Midbrain (tissue), 1 donor: Measurements from ENCODE around the gene KCTD17.

ENCODE experiments used
- DNase-seq: peaks from one replicate; lab custom pipeline; 2025; lab: John Stamatoyannopoulos, UW

KCTD17 gene, protein sequence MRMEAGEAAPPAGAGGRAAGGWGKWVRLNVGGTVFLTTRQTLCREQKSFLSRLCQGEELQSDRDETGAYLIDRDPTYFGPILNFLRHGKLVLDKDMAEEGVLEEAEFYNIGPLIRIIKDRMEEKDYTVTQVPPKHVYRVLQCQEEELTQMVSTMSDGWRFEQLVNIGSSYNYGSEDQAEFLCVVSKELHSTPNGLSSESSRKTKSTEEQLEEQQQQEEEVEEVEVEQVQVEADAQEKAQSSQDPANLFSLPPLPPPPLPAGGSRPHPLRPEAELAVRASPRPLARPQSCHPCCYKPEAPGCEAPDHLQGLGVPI

DNA sequence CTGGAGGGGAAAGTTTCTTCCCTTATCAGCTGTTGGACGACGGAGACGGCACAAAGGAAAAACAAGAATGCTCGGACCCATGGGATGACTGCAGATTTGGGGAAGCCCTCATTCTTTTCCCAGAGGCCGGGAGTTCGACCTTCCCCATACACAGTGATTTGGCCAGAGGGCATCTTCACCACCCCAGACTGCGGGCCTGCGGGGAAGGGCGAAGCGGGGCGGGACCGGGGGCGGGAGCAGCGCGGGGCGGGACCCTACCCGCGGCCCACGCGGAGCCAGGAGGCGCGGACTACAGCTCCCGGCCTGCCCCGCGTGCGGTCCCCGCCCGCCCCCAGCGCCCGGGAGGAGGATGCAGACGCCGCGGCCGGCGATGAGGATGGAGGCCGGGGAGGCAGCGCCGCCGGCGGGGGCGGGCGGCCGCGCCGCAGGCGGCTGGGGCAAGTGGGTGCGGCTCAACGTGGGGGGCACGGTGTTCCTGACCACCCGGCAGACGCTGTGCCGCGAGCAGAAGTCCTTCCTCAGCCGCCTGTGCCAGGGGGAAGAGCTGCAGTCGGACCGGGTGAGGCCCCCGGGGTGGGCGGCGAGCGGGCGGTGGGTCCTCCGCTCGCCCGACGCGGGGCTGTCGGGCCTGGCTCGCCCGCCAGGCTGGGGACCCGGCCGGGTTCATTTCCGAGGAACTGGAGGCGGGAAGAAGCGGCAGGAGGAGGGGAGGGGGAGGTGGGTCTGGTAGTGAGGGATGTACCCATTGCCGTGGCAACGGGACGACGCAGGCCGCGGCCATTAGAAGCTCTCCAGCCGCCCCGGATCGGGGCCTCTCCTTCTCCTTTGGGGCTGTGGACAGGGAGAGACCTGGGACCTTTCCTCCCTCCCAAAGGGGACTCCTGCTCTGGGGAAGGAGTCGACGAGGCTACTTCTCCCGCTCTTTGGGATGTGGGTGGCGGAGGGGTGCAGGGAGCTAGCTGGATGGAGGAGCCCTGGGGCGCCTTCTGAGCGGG lies at the start of gene KCTD17:
TSS of gene KCTD17 (plus strand) at position 352 of the 995 bp plus-strand sequence. CDS start at position 371, 19 bp downstream.
- peak; percentile 74 for DNase-seq

DNA sequence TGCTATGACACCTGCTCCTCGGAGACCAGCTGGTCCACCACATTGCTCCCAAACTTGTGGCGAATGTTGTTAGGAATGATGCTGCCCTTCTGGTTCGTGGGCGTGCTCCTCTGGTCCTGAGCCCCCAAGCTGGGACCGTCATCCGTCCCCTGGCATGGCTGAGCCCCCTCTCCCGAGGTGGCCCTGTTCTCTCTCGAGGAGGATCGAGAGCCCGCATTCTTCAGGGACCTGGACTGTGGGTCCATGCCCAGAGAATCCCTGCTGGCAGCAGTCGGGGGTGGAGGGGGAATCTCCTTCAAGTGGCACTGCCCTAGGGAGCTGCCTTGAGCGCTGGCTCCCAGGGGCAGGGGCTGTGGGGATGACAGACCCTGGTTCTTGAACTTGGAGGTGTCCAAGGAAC lies 49.7 kb upstream of the KCTD17 start:
- DNase-seq: no peak

DNA sequence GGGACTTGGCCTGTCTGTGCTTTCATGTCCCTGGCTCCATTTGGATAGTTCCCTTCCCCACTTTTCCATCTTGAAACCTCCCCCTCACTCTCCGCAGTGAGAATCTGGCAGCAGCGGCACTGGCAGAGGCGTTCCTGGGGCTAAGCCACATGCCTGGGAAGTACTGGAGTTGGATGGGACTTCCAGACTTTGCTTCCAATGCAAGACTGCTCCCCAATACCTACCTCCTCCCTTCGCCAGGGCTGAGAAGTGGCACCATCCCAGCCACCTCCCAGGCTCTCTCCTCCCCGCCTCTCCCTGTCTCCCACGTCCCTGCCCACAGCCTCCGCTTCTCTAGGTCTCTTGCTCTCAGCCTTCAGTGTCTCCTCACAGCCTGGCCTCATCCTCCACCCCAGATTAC lies 48.9 kb upstream of the KCTD17 start:
- DNase-seq: no peak

DNA sequence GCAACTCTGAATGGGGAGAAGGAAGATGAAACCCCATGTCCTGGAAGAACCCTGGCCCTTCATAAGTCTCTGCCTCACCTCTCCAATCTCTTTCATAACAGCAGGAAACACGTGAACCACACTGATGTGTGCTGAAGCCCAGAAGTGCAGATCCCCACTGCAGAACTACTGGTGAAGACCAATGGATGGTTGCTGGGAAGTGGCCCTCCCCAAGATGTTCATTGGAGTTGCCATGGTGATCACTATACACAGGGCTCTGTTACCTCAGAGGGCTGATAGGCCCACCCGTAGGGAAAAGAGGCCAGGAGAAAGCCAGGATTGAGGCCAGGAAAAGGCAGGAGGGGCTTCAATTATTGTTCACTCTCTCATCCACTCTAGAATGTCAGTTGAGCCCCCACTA lies 43.9 kb upstream of the KCTD17 start:
- DNase-seq: no peak

DNA sequence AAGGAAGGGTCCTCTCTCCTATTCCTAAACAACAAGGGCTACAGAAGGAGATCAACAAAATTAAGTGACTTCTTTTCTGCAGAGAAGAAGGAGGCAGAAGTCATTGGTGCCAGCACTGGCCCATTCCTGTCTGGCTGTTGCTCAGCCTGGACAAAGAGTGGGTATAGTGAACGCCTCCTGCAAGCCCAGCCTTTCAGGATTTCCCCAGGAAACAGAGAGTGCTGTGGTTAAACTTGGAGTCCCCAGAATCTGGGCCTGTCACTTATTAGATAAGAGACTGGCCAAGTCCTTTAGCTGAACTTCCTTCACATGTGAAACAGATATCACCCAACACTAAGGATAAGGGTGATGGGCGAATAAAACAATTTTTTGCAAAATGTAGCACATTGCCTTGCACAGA lies 43.2 kb upstream of the KCTD17 start:
- DNase-seq: no peak

DNA sequence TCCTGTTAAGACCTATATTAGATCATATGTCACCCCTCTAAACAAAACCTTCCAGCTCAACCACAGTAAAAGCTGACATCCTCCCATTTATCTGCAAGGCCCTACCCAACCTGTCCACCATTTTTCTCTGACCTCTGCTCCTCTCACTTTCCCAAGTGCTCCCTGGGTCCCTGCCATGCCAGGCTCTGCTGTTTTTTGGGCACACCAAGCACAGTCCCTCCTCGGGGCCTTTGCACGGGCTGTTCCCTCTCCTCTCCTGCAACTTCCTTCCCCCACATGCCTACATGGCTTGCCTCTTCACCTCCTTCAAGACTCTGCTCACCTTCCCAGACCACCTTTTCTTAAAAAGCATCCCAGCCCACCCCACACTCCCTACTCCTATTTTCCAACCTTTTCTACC lies 42.1 kb upstream of the KCTD17 start:
- no peak for DNase-seq

DNA sequence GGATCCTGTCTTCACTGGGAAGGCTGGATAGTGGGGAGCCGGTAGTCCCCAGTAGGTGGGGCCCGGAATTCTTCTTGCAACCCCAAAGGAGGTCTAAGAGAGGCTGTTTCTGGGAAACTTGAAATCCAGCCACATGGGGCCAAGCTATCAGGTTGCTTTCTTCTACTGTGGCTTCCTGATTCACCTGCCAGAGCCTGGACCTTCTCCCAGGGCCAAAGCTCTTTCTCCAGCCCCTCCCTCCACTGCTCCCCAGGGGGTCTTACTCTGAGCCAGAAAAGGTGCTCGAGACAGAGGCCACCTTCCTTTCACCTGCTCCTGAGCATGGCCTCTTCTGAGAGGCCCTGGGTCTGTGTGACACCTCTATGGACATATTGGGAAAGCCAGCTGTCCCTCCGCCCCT lies 41.4 kb upstream of the KCTD17 start:
- DNase-seq: no peak

DNA sequence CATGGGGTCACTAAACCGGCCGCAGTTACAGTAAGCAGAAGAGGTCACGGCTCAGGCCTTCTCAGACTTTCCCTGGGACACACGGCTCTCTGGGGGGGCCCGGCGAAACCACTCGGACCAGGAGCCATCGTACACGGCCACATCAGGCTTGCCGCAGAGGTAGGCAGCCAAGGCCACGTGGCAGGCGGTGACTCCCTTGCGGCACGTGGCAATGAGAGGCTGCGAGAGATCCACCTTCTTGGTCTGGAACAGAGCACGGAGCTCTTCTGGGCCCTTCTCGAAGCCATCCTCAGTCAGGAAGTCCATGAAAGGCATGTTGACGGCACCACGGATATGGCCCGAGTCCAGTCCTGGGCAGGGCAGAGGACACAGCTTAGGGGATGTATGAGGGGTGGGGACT lies 40.6 kb upstream of the KCTD17 start:
- DNase-seq: no peak

DNA sequence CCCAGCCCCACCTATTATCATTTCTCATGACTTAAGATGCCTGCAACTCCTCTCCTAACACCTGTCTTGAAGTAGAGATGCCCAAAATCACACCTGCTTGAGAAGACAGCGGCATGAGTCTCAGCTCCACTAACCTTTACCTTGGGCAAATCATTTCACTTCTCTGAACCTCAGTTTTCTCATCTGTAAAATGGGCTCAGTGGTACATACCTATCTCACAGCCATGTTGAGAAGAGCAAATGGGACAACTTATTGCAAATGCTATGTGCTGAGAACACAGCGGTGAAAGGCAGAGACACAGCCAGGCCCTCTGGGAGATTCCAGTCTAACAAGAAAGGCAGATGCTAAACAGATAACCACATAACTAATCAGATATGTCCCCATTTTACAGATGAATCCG lies 40.1 kb upstream of the KCTD17 start:
- DNase-seq: no peak

DNA sequence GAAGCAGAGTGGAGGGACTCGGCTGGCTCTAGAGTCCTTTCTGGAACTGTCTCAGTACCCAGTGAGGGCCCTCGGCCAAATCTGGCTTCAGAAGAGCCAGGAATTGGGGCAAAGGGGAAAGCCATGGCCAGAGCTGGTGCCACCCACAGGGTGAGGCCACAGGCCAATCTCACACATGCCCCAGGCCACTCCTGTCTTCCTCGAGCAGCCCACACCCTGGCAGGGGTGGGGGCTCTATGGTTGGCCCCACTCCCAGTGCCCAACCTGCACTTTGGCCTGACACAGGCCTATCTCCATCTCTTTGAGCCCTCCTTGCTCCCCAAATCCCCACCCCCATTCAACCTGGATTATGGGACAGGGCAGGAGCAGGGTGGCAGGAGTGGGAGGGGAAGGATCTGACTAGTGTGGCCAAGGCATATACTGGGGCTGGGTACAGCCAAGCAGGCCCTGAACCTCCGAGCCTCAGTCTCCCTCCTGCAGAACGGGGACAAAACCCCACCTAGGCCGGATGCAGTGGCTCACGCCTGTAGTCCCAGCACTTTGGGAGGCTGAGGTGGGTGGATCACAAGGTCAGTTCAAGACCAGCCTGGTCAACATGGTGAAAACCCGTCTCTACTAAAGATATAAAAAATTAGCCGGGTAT lies 39.2 kb upstream of the KCTD17 start:
- DNase-seq: peak; percentile 59

DNA sequence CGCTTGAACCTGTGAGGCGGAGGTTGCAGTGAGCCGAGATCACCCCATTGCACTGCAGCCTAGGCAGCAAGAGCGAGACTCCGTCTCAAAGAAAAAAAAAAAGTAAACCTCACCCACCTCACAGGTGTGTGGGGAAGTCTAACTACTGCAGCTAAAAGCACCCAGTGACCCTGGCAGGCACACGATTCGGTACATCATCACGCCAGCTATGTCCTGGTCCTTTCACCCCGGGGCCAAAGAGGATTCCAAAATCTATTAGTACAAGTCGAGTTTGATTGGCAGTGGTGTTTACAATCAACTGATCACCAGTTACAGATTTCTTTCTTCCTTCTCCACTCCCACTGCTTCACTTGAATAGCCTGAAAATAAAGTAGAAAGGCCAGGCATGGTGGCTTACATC lies 38.6 kb upstream of the KCTD17 start:
- no peak for DNase-seq

DNA sequence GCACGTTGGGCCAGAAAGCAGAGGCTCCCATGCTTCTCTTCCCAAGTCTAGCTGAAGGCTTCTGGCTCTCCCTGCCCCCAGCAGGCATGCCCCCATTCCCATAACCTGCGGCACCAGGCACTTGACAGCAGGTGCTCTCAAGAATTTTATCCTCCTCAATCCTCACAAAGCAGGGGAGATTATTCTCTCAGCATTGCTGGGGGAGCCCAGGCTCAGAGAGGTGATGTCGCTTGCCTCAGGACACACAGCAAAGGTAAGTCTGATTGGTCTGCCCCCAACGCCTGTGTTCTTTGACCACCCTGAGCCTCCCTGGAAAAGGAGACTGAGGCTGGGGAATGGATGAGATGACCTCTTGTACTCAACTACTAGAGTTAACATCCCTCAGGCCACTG lies 37.1 kb upstream of the KCTD17 start:
- no peak for DNase-seq

DNA sequence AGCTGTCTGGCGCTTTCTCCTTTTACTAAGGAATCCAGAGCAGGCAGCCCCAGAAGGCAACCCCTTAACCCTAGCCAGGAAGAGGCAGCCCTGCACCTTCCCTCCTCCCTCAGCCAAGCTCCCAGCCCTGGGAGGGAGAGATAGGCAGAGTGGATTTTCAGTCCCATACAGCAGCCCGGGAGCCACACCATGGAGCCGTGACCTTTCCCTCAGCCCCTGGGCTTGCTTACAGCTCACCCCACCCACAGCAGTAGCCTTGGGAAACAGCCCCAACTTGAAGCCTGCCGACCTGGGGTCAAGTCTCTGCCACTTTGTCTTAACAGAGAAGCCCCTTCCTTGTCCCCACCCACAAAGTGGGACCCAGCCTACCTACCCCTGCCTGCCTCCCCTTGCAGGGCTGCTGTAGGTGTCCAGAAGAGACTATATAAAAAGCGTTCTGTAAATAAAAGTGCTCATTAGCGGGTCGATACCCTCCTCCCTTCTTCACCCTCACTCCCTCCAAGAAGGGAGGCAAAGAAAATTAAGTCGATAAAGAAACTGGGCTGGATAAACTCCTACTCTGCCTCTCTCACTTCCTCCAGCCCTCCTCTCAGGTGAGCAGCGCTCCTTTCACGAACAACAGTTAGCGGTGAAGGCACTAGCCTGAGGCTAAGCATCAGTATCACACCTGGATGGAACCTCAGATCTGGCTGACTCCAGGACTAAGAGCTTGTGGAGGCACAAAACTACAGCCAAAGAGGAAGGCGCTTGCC lies 36.5 kb upstream of the KCTD17 start:
- no peak for DNase-seq

DNA sequence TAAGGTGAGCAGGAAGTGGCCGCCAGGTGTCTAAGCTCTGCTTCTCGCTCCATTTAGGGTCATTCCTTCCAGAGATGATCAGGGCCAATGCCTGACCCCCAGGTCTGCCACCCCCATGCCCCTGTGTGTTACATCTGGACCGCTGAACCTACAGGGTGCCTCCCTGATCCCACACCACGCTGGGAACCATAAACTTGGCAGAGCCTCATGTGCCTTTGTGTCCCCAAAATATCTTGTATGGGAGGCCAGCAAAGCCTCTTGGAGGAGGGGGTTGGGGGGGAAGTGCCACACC lies 36.0 kb upstream of the KCTD17 start:
- no peak for DNase-seq

DNA sequence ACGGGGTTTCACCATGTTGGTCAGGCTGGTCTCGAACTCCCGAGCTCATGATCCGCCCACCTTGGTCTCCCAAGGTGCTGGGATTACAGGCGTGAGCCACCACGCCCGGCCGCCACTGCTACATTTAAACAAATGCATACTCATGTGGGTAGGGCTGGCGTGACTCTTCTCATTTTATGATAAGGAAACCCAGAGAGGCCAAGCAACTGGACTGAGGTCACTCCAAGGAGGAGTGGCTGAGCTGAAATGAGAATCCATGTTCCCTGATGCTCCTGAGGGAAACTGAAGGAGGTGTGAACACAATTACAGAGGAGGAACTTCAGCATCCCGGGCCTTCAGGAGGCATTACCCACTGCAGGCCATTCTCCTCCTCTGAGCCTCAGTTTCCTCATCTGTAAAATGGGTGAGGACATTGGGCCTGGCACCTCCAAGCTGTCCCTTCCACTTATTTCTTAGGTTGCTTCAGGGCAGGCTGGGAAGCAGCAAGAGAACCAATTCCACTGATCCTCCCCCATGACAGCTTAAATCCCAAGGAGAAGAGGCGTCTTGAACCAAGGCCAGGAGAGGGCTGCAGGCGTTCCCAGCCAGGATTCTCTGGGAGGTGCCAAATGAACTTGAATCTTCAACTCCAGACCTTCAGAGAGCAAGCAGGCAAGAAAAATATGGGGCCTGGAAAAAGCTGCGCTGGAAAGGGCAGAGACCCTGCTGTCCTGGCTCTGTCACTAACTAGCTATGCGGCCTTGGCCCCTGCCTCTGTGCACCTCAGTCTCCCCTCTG lies 35.2 kb upstream of the KCTD17 start:
- DNase-seq: no peak

DNA sequence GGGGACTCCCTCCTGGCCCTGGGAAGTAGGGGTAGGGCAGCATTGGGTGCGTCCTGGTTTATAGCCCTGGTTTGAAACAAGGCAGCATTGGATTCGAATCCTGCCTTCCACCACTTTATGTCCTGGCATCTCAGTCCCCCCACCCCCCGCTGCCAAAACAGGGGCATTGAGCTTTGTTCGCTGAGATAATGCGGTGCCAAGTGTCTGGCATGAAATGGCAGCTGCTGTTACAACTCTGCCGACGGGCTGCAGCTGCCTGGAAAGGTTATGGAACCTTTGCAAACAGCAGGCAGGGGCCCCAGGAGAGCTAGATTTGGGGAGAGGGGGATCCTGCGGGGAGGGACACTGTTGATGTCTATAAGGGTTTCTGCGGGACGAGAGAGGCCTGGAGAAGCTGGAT lies 34.2 kb upstream of the KCTD17 start:
- peak; percentile 8 for DNase-seq

DNA sequence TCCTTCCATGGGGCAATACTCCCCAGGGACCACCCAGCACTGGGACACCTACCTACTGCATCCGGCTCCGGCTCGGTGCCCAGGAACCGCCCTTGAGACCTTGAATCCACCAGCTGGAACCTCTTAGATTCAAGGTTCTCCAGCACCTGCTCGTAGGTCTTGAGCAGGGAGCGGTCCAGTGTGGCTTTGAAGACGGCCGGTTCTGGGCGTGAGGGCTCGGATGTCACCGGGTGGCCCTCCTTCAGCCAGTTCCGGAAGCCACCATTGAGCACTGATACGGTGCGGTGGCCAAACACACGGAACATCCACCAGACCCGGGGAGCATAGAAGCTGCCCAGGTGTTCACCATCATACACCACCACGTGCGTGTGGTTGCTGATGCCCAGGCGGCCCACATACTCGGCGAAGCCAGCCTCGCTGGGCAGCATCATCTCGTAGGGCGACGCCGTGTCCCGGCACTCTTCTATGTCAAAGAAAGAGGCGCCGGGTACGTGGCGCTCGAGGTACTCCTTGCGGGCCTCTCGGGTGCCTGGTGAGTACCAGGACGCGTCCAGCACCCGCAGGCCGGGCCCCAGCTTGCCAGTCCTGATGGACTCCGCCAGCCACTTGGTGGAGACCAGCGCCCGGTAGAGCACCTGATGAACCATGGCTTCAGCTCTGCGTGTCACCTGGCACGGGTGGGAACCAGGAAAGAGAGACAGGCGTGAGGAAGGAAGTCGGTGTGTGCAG lies 33.3 kb upstream of the KCTD17 start:
- no peak for DNase-seq

DNA sequence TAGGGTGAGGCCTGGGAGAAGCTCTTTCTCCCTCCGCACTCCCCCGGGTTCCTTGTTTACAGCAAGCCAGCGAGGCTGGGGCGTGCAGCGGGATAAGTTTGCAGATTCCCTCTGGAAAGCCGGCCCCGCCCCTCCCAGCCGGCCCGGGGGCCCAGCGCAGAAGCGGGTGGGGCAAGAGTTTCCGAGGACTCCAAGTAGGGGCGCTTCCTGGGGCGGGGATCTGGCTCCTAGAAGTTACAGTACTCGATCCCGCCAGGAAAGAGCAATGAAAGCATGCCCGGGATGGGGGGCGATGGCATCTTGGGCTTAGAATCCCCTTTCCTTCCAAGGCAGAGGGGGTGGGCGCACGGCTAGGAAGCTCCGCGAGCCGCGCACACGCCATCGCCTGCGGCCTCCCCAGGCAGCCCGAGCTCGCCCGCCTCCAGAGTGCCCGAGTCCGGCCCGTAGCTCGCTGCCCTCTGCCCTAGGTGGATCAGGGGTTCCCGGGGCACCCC lies 32.7 kb upstream of the KCTD17 start:
- peak; percentile 54 for DNase-seq

DNA sequence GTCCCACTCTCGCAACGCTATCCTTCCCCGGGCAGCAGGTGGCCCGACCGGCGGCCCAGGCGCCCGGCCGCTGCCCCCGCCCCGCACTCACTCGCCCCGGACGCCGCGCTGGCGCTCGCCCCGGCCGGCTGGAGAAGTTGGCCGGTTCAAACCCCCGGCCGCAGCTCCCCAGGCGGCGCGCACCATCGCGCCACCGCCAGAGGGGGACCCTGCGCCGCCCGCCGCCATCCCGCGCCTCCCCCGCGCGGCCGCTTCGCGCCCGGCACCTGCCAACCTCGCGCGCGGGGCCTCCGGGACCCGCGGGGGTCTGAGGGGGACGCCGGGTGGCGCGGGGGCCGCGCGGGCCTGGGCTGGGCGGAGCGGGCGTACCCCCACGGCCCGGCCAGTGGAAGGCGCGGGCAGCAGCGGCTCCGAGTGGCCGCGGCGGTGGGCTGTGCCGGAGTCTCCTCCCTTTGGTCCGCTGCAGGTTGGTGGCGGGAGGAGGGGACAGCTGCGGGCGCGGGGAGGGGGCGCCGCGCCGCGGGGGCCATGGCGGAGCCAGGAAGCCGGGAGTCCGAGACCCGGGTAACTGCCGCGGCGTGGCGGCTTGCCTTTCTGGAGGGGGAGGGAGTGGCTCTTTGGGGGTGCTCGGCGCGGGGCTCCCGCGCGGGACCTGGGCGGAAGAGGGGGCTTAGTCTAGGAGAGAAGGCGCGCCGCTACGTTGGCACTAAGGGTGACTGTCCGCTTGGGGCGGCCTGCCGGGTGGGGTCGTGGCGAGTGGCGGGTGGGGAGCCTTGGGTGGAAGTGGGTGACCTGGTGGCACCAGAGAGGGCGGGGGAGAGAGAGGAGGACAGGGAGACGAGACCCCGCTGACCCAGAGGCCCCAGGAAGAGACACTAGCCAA lies 32.0 kb upstream of the KCTD17 start, which contains the start of the genes MPST and TST:
TSS of gene MPST (plus strand) at position 434 of the 883 bp plus-strand sequence. CDS start at position 529, 95 bp downstream.
TSS of gene TST (minus strand) at position 139 of the 883 bp plus-strand sequence. CDS start 715 bp downstream, outside the sequence.
- peak; percentile 86 for DNase-seq
